Keratinocyte (primary cell): ENCODE measurements around the gene SLC25A25. TPM values are rescaled to one million over a fixed set of nuclear protein-coding genes. Genes with fewer than 3 reads are reported as not detected.
A peak's percentile ranks its signal among the peaks of the same experiment; 100 is the strongest.
"Not testable (repeated sequence)": the region's sequence is repeated elsewhere in the genome, so short reads cannot be mapped to it uniquely, and the experiment has no call there.

Experiments used
- DNase-seq: peaks from one replicate; pipeline ENCODE4 v3.0.0-alpha.2; 2011; ENCODE audit warnings: low read depth, missing footprints, low spot score
- FAIRE-seq: peaks from 2 replicates; lab custom pipeline; 2011; peaks lifted over from hg19 to GRCh38; lab: Jason Lieb, UNC
- H2AFZ ChIP-seq: 2 replicates; pipeline ENCODE4 v1.6.0; 2012; ENCODE audit warnings: low read length, control low read depth, inconsistent platforms; ENCODE audit not compliant: control insufficient read depth
- H3K27ac ChIP-seq: 2 replicates; pipeline ENCODE4 v1.5.1; 2011; ENCODE audit warnings: low read length; ENCODE audit not compliant: control insufficient read depth, insufficient read depth
- H3K27me3 ChIP-seq: 3 replicates; pipeline ENCODE4 v1.6.0; 2011; ENCODE audit warnings: low read length; ENCODE audit not compliant: control insufficient read depth, insufficient read depth; ENCODE audit errors: extremely low read depth
- H3K36me3 ChIP-seq, 2 experiments: 2 replicates in 1 of 2; 3 replicates in 1 of 2; pipeline ENCODE4 v1.5.1; 2011; ENCODE audit warnings: low read length in 2 of 2, mild to moderate bottlenecking in 1 of 2; ENCODE audit not compliant: control insufficient read depth in 2 of 2, insufficient read depth in 2 of 2; ENCODE audit errors: extremely low read depth in 1 of 2
- H3K4me1 ChIP-seq: 3 replicates; pipeline ENCODE4 v1.5.1; 2011; ENCODE audit warnings: low read length; ENCODE audit not compliant: control insufficient read depth, insufficient read depth; ENCODE audit errors: extremely low read depth
- H3K4me2 ChIP-seq: 3 replicates; pipeline ENCODE4 v1.6.0; 2011; ENCODE audit warnings: low read depth, low read length; ENCODE audit not compliant: control insufficient read depth, insufficient read depth; ENCODE audit errors: extremely low read depth
- H3K4me3 ChIP-seq, 3 experiments: fragments of 200-600 bp in 1 of 3; sonication (generic) in 1 of 3; 2 replicates in 2 of 3; 3 replicates in 1 of 3; pipeline ENCODE4 v1.5.1; 2011 to 2016; ENCODE audit warnings: low read length in 3 of 3, mild to moderate bottlenecking in 3 of 3, control low read depth in 2 of 3, inconsistent platforms in 1 of 3, low read depth in 1 of 3, mixed read lengths in 1 of 3, mixed run types in 1 of 3, moderate library complexity in 1 of 3; ENCODE audit not compliant: control insufficient read depth in 2 of 3, insufficient read depth in 2 of 3; ENCODE audit errors: extremely low read depth in 1 of 3
- H3K79me2 ChIP-seq: 2 replicates; pipeline ENCODE4 v1.6.0; 2012; ENCODE audit warnings: low read length; ENCODE audit not compliant: control insufficient read depth, insufficient read depth
- H3K9ac ChIP-seq: 3 replicates; pipeline ENCODE4 v1.6.0; 2011; ENCODE audit warnings: low read length; ENCODE audit not compliant: control insufficient read depth, insufficient read depth; ENCODE audit errors: extremely low read depth
- H3K9me1 ChIP-seq: 3 replicates; pipeline ENCODE4 v1.6.0; 2011; ENCODE audit warnings: low read length; ENCODE audit not compliant: control insufficient read depth, insufficient read depth; ENCODE audit errors: extremely low read depth
- H3K9me3 ChIP-seq: 2 replicates; pipeline ENCODE4 v1.5.1; 2012; ENCODE audit warnings: low read depth, low read length; ENCODE audit not compliant: control insufficient read depth
- H4K20me1 ChIP-seq: 3 replicates; pipeline ENCODE4 v1.6.0; 2011; ENCODE audit warnings: low read length; ENCODE audit not compliant: control insufficient read depth, insufficient read depth; ENCODE audit errors: extremely low read depth
- CTCF ChIP-seq, 3 experiments: IDR thresholded peaks in 1 of 3; conservative IDR thresholded peaks in 1 of 3; optimal IDR thresholded peaks in 1 of 3; 2 replicates in 2 of 3; 3 replicates in 1 of 3; pipeline versions ENCODE3 to v1.5.1; 2011; ENCODE audit warnings: low read length in 3 of 3, mild to moderate bottlenecking in 3 of 3, moderate library complexity in 2 of 3, control low read depth in 1 of 3, inconsistent platforms in 1 of 3; ENCODE audit not compliant: insufficient read depth in 2 of 3; ENCODE audit errors: extremely low read depth in 1 of 3
- EZH2 ChIP-seq: IDR thresholded peaks from one replicate; pipeline ENCODE4 v1.6.1; 2012; ENCODE audit warnings: inconsistent platforms, mild to moderate bottlenecking, low read length, moderate library complexity
- dilution Hi-C: fragments of 300-500 bp; cut with MboI; formaldehyde crosslinking; loops from one replicate; pipeline ENCODE4 v1.7.0; 2020; ENCODE audit warnings: low sequenced_read_pairs; ENCODE audit not compliant: extremely low pct_ligation_motif_present
- polyA plus RNA-seq, 5 experiments: library from polyadenylated mRNA; depleted of rRNA in 3 of 5; stranded (reverse) in 3 of 5; stranded (forward) in 1 of 5; unstranded in 1 of 5; fragments of >200 nt; gene quantifications; 1 replicate in 1 of 5; 2 replicates in 3 of 5; 3 replicates in 1 of 5; pipeline versions ENCODE4 v1.2.1 to v1.2.3, GENCODE V29; 2011 to 2012; ENCODE audit warnings: missing spikeins in 2 of 5, low read depth in 1 of 5, low replicate concordance in 1 of 5

Gene SLC25A25
- polyA plus RNA-seq, 1 donor (not counting 4 experiments of a cell fraction or from before 2014, with no cell fraction given), result 6.5 TPM

GRCh38 chr9:128108269-128109049 is 40.4 kb downstream of the SLC25A25 start:
- no peak for TF ChIP-seq EZH2
- no peak for TF ChIP-seq CTCF (optimal IDR thresholded peaks at IDR 0.05 in 1 of 3, IDR thresholded peaks at IDR 0.05 in 1 of 3, conservative IDR thresholded peaks at IDR 0.05 in 1 of 3; ENCODE audit: extremely low read depth in 1 of 3, insufficient read depth in 2 of 3, low read length in 3 of 3)
- FAIRE-seq (no peak), DNase-seq (no peak)
- Histone ChIP-seq H3K27ac (no peak overlapping the region), H3K4me2 (no peak overlapping the region), H3K36me3 (peaks cover 24 to 34% of the 10 kb centered on the region in 2 experiments), H3K27me3 (no peaks in the 10 kb centered on the region), H3K9me3 (no peaks in the 10 kb centered on the region), H3K9me1 (no peaks in the 10 kb centered on the region), H3K4me1 (no peaks in the 10 kb centered on the region), H3K4me3 (no peak overlapping the region), H2AFZ (no peak overlapping the region), H3K9ac (no peak overlapping the region), H4K20me1 (no peaks in the 10 kb centered on the region), H3K79me2 (no peaks in the 10 kb centered on the region)
- dilution Hi-C loops, result no loop called here

GRCh38 chr9:128109050-128109709 is 41.1 kb downstream of the SLC25A25 start:
- DNase-seq, result no peak
- dilution Hi-C loops, result no loop called here
- H2AFZ ChIP-seq, result no peak overlapping the region
- H4K20me1 ChIP-seq, result no peaks in the 10 kb centered on the region
- peak; percentile 53 for FAIRE-seq
- TF ChIP-seq CTCF (optimal IDR thresholded peaks at IDR 0.05 in 1 of 3, IDR thresholded peaks at IDR 0.05 in 1 of 3, conservative IDR thresholded peaks at IDR 0.05 in 1 of 3; ENCODE audit: extremely low read depth in 1 of 3, insufficient read depth in 2 of 3, low read length in 3 of 3) (no peak), EZH2 (no peak)
- H3K79me2 ChIP-seq, result no peaks in the 10 kb centered on the region
- H3K4me3 ChIP-seq, result no peak overlapping the region
- H3K27me3 ChIP-seq, result no peaks in the 10 kb centered on the region
- H3K9me1 ChIP-seq, result no peaks in the 10 kb centered on the region
- no peaks in the 10 kb centered on the region for H3K4me1 ChIP-seq
- H3K27ac ChIP-seq, result no peak overlapping the region
- H3K4me2 ChIP-seq, result no peak overlapping the region
- H3K36me3 ChIP-seq, result peaks cover 18 to 29% of the 10 kb centered on the region in 2 experiments
- no peaks in the 10 kb centered on the region for H3K9me3 ChIP-seq
- no peak overlapping the region for H3K9ac ChIP-seq

GRCh38 chr9:128111726-128112125 is 43.7 kb downstream of the SLC25A25 start:
- H4K20me1 ChIP-seq, H3K27ac ChIP-seq, H2AFZ ChIP-seq, H3K27me3 ChIP-seq, H3K9ac ChIP-seq, H3K4me3 ChIP-seq, H3K9me1 ChIP-seq, H3K9me3 ChIP-seq, dilution Hi-C loops, DNase-seq, H3K4me1 ChIP-seq, H3K79me2 ChIP-seq, H3K4me2 ChIP-seq, FAIRE-seq: not testable (repeated sequence)
- H3K36me3 ChIP-seq, result peaks cover 10 to 14% of the 10 kb centered on the region in 2 experiments
